Activated naive CD8-positive, alpha-beta T cell treated with anti-CD3 and anti-CD28 coated beads for 36 hours (primary cell): ENCODE results near the gene AIF1. TPM values are rescaled to one million over a fixed set of nuclear protein-coding genes. Genes with fewer than 3 reads are reported as not detected.
"Not testable (repeated sequence)": the region's sequence is repeated elsewhere in the genome, so short reads cannot be mapped to it uniquely, and the experiment has no call there.

Experiments
- DNase-seq: peaks from one replicate; pipeline ENCODE4 v3.0.0; 2021
- H3K27ac Mint-ChIP-seq: one replicate; pipeline ENCODE4 v1.8.0; 2022; ENCODE audit warnings: mild to moderate bottlenecking, moderate library complexity, mixed read lengths
- H3K27me3 Mint-ChIP-seq: one replicate; pipeline ENCODE4 v1.8.0; 2022; ENCODE audit warnings: mild to moderate bottlenecking, mixed read lengths
- H3K36me3 Mint-ChIP-seq: one replicate; pipeline ENCODE4 v1.8.0; 2021; ENCODE audit warnings: mild to moderate bottlenecking, mixed read lengths
- H3K4me1 Mint-ChIP-seq: one replicate; pipeline ENCODE4 v1.8.0; 2021; ENCODE audit warnings: mixed read lengths
- H3K4me3 Mint-ChIP-seq: one replicate; pipeline ENCODE4 v1.8.0; 2022; ENCODE audit warnings: mild to moderate bottlenecking, moderate library complexity, mixed read lengths
- H3K9me3 Mint-ChIP-seq: one replicate; pipeline ENCODE4 v1.8.0; 2022; ENCODE audit warnings: mixed read lengths
- total RNA-seq, 2 experiments: library from RNA; stranded (reverse); gene quantifications; one replicate each; pipeline ENCODE4 v1.2.3, GENCODE V29; 2021

Gene AIF1
- total RNA-seq, 2 experiments from 2014 or later = 150 to 157 TPM

DNA sequence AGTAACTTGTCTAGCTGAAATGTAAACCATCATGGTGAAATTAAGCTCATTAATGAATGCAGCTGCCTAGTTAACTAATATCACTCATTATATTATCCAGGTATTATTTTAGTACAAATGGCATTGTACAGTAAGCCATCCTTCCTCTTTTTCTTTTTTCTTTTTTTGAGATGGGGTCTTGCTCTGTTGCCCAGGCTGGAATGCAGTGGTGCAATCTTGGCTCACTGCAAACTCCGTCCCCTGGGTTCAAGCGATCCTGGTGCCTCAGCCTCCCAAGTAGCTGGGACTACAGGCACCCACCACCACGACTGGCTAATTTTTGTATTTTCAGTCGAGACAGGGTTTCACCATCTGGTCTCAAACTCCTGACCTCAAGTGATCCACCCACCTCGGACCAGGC, 24.3 kb upstream of the AIF1 start:
- H3K27ac Mint-ChIP-seq = peak overlapping the region; percentile 42
- H3K4me3 Mint-ChIP-seq = not testable (repeated sequence)

DNA sequence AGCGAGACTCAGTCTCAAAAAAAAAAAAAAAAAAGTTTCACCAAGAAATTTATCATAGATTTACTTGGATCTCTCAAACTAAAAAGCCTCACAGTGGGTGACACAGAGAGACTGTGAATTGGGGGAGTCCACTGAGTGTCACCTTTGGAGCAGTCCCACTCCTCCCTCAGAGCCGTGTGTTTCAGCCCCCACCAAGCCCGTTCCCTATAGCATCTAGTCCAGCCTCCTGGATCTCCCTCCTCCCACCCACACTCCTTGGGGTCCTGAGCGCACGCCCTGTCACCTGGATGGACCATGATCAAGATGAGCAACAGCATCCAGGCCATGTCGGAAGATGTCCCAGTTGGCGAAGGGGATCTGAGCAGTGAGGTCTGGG, 22.6 kb upstream of the AIF1 start:
- Mint-ChIP-seq H3K27ac (peak overlapping the region; percentile 89), H3K27me3 (no peaks in the 10 kb centered on the region), H3K36me3 (peaks cover 11% of the 10 kb centered on the region), H3K4me3 (peak overlapping the region; percentile 76), H3K4me1 (peaks cover 51% of the 10 kb centered on the region), H3K9me3 (no peaks in the 10 kb centered on the region)
- no peak for DNase-seq

More for the DNA sequence above, 24.3 kb upstream of the AIF1 start:
- not testable (repeated sequence) for H3K9me3 Mint-ChIP-seq, DNase-seq, H3K27me3 Mint-ChIP-seq
- Mint-ChIP-seq H3K4me1 (peaks cover 59% of the 10 kb centered on the region), H3K36me3 (peaks cover 11% of the 10 kb centered on the region)

GRCh38 chr6:31597006-31597405, 18.0 kb upstream of the AIF1 start:
- DNase-seq = no peak
- Mint-ChIP-seq H3K4me3 (no peak overlapping the region), H3K27me3 (no peaks in the 10 kb centered on the region), H3K36me3 (no peaks in the 10 kb centered on the region), H3K9me3 (no peaks in the 10 kb centered on the region), H3K27ac (peak overlapping the region; percentile 4), H3K4me1 (peaks cover 40% of the 10 kb centered on the region)

GRCh38 chr6:31607317-31607716, 7.7 kb upstream of the AIF1 start:
- Mint-ChIP-seq H3K9me3 (no peaks in the 10 kb centered on the region), H3K4me3 (no peak overlapping the region), H3K36me3 (no peaks in the 10 kb centered on the region), H3K27ac (no peak overlapping the region), H3K27me3 (no peaks in the 10 kb centered on the region), H3K4me1 (no peaks in the 10 kb centered on the region)
- no peak for DNase-seq

GRCh38 chr6:31609519-31610406, 5.3 kb upstream of the AIF1 start:
- no peak overlapping the region for H3K27ac Mint-ChIP-seq
- peaks cover 6% of the 10 kb centered on the region for H3K4me1 Mint-ChIP-seq
- no peaks in the 10 kb centered on the region for H3K9me3 Mint-ChIP-seq
- no peak for DNase-seq
- H3K4me3 Mint-ChIP-seq = no peak overlapping the region
- no peaks in the 10 kb centered on the region for H3K27me3 Mint-ChIP-seq
- no peaks in the 10 kb centered on the region for H3K36me3 Mint-ChIP-seq

GRCh38 chr6:31610968-31611367, 4.1 kb upstream of the AIF1 start:
- Mint-ChIP-seq H3K4me1 (peaks cover 18% of the 10 kb centered on the region), H3K36me3 (peaks cover under 1% of the 10 kb centered on the region), H3K4me3 (no peak overlapping the region), H3K27me3 (no peaks in the 10 kb centered on the region), H3K9me3 (no peaks in the 10 kb centered on the region), H3K27ac (no peak overlapping the region)
- no peak for DNase-seq

- Mint-ChIP-seq H3K27me3 (no peaks in the 10 kb centered on the region), H3K36me3 (peaks cover 17% of the 10 kb centered on the region), H3K9me3 (no peaks in the 10 kb centered on the region), H3K27ac (no peak overlapping the region), H3K4me3 (no peak overlapping the region), H3K4me1 (peaks cover 36% of the 10 kb centered on the region)
- no peak for DNase-seq
Observed at GRCh38 chr6:31614075-31614619, 887 bp upstream of the AIF1 start.

- H3K36me3 Mint-ChIP-seq = peaks cover 22% of the 10 kb centered on the region
- peak; percentile 47 for DNase-seq
- peak overlapping the region; percentile 92 for H3K27ac Mint-ChIP-seq
- H3K4me3 Mint-ChIP-seq = peak overlapping the region; percentile 90
- H3K4me1 Mint-ChIP-seq = peaks cover 38% of the 10 kb centered on the region
- peaks cover 4% of the 10 kb centered on the region for H3K27me3 Mint-ChIP-seq
- H3K9me3 Mint-ChIP-seq = no peaks in the 10 kb centered on the region
Observed at GRCh38 chr6:31615748-31616147, 714 bp downstream of the AIF1 start.

GRCh38 chr6:31617010-31617409, 2.0 kb downstream of the AIF1 start:
- Mint-ChIP-seq H3K4me3 (peak overlapping the region; percentile 90), H3K4me1 (peaks cover 39% of the 10 kb centered on the region), H3K27ac (peak overlapping the region; percentile 92), H3K36me3 (peaks cover 32% of the 10 kb centered on the region), H3K9me3 (no peaks in the 10 kb centered on the region), H3K27me3 (peaks cover 4% of the 10 kb centered on the region)
- DNase-seq = no peak

DNA sequence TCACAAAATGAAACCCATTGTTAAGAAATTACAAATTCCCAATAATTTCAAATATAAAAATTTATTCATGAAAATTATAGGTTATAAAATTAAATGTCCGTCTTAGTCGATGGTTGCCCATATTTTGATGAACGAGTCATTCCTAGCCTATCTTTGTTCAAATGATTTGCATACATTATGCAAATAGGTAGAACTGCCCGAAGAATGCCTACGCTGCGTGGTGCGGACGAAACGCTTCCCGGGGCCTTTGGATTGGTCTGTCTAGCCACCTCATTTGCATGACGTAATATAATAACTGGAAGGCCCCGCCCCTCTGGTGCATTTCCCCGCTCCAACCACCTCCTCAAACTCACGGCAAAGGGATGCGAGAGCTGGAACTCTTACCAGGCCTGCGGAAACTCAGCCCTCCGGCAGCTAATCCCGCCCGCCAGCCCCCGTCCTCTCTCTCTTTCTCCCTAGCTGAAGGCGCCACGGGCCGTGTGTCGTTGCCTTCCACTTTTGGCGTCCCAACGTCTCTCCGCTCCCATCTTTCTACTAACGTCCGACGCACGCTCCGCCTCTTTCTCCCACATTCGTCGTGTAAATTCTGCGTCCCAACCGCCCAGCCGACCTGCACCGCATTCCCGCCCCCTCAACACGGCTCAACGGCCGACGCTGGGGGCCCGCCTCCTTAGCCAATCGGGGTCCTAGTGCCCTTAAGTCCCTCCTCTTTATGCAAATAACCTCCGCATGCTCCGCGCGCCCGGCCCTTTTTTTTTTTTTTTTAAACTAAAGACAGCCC, 5.0 kb downstream of the AIF1 start:
- peaks cover 4% of the 10 kb centered on the region for H3K27me3 Mint-ChIP-seq
- H3K9me3 Mint-ChIP-seq = no peaks in the 10 kb centered on the region
- H3K36me3 Mint-ChIP-seq = peaks cover 54% of the 10 kb centered on the region
- peaks cover 43% of the 10 kb centered on the region for H3K4me1 Mint-ChIP-seq
- peak overlapping the region; percentile 97 for H3K27ac Mint-ChIP-seq
- peak overlapping the region; percentile 85 for H3K4me3 Mint-ChIP-seq
- peak; percentile 98 for DNase-seq

DNA sequence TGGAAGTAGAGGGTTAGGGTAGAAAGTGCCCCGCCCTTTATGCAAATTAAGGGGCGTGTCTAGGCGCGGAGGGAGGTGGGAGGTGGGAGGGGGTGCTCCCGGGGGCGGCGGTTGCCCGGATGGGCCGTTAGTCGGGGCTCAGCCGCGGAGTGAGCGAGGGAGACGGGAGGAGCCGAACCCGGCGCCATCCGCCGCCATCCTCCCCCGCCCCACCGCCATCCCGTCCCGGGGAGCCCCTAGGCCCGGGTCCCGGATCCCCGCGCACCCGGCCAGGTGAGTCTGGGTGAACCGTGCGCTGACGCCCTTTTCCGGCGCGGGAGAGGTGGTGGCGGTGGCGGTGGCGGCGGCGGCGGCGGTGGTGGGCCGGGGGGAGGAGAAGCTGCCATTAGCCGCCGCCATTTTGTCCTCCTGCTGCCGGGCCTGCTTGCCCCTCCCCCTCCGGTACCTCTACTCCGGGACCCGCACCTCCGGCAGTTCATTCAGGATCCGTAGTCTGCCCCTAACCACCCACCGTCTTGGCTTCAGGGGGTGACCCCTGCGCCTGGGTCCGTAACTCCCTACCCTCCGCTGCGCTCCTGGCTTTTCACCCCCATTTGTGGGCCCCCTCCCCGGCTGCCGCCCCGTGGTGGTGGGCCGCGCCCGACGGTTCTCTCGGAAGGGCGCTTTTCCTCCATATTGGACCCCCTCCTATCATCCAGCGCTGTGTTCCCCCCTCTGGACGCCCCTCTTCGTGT, 5.7 kb downstream of the AIF1 start, which contains the start of gene PRRC2A:
Gene PRRC2A (plus strand): TSS at position 130 of the 734 bp plus-strand sequence. CDS start 2,075 bp downstream, outside the sequence.
- H3K9me3 Mint-ChIP-seq = no peaks in the 10 kb centered on the region
- H3K27ac Mint-ChIP-seq = peak within 1 kb of the TSS; percentile 97
- peaks cover 35% of the 10 kb centered on the region for H3K4me1 Mint-ChIP-seq
- H3K4me3 Mint-ChIP-seq = peak within 1 kb of the TSS; percentile 85
- peaks cover 60% of the 10 kb centered on the region for H3K36me3 Mint-ChIP-seq
- H3K27me3 Mint-ChIP-seq = peaks cover 4% of the 10 kb centered on the region
- no peak for DNase-seq

DNA sequence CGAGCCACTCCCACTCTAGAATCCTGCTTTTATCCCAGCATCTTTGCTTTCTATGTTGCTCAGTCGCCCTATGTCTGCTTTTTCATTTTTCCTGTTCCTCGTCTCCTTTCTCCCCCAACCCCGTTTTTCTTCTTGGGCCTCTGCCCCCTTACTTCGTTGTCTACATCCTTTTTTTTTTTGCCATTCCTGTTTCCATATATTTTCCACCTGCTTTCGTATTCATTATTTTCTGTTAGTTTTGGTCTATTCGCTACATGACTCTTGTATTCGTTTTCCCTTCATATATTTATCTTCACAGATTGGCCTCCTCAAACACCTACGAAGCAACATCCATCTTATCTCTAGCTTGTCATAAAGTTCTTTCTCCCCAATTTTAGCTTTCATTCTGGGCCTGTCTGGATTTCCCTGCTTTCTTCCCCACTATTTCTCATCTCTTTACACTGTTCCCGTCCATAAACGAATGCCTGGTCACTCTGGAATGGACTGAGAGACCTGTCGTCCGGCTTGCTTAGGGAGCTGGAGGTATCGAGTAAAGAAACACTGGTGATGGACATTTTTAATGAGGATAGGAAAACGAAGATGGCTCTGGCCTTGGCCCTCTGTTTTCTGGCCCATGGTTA, 6.4 kb downstream of the AIF1 start:
- peaks cover 61% of the 10 kb centered on the region for H3K36me3 Mint-ChIP-seq
- peaks cover 4% of the 10 kb centered on the region for H3K27me3 Mint-ChIP-seq
- no peaks in the 10 kb centered on the region for H3K9me3 Mint-ChIP-seq
- H3K4me3 Mint-ChIP-seq = peak overlapping the region; percentile 85
- no peak for DNase-seq
- peak overlapping the region; percentile 97 for H3K27ac Mint-ChIP-seq
- H3K4me1 Mint-ChIP-seq = peaks cover 31% of the 10 kb centered on the region

GRCh38 chr6:31621991-31622390, 7.0 kb downstream of the AIF1 start:
- H3K4me3 Mint-ChIP-seq = peak overlapping the region; percentile 85
- DNase-seq = no peak
- H3K4me1 Mint-ChIP-seq = peaks cover 26% of the 10 kb centered on the region
- H3K27me3 Mint-ChIP-seq = peaks cover 4% of the 10 kb centered on the region
- peak overlapping the region; percentile 97 for H3K27ac Mint-ChIP-seq
- peaks cover 59% of the 10 kb centered on the region for H3K36me3 Mint-ChIP-seq
- no peaks in the 10 kb centered on the region for H3K9me3 Mint-ChIP-seq

- H3K27ac Mint-ChIP-seq = peak overlapping the region; percentile 97
- H3K4me3 Mint-ChIP-seq = peak overlapping the region; percentile 85
- H3K9me3 Mint-ChIP-seq = no peaks in the 10 kb centered on the region
- H3K27me3 Mint-ChIP-seq = peaks cover 4% of the 10 kb centered on the region
- peaks cover 65% of the 10 kb centered on the region for H3K36me3 Mint-ChIP-seq
- peaks cover 23% of the 10 kb centered on the region for H3K4me1 Mint-ChIP-seq
- DNase-seq = no peak
Observed at GRCh38 chr6:31622684-31623091, 7.7 kb downstream of the AIF1 start.
